HG03280 (cell line): Measurements from ENCODE around the gene CD80.
A peak's percentile ranks its signal among the peaks of the same experiment; 100 is the strongest.

Source experiments
- ATAC-seq: cut with Tn5 transposase; IDR thresholded peaks from one replicate; pipeline ENCODE4 v1.9.1; 2021; ENCODE audit warnings: mild to moderate bottlenecking, moderate library complexity; ENCODE audit not compliant: unreplicated experiment

CD80 gene

DNA sequence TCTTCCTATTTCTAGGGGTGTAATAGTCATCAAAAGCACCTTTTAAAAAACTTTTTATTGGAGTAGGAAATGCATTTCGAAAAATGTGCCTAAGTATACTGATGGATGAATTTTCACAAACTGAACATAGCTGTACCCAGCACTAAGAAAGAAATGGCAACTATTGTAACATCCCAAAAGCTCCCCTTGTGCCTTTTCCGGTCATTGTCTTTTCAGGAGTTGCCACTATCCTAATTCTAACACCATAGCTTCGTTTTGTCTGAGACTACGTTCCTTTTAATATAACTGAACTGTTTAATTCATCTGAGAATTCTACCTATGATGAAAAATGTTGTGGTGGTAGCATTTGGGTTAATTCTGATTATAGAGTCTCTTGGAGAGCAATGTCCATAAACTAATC lies 59.1 kb downstream of the CD80 start:
- ATAC-seq: no peak

GRCh38 chr3:119498186-119499011 lies 61.0 kb downstream of the CD80 start, which contains the start of gene TIMMDC1:
Gene TIMMDC1 (plus strand): TSS chr3:119498547. CDS start chr3:119498734, 187 bp downstream.
- ATAC-seq: peak; percentile 99

GRCh38 chr3:119497820-119498185 lies 61.6 kb downstream of the CD80 start:
- peak; percentile 14 for ATAC-seq

GRCh38 chr3:119494597-119494996 lies 64.8 kb downstream of the CD80 start:
- no peak for ATAC-seq

- ATAC-seq: no peak
Measured at GRCh38 chr3:119492810-119493209, 66.6 kb downstream of the CD80 start.

DNA sequence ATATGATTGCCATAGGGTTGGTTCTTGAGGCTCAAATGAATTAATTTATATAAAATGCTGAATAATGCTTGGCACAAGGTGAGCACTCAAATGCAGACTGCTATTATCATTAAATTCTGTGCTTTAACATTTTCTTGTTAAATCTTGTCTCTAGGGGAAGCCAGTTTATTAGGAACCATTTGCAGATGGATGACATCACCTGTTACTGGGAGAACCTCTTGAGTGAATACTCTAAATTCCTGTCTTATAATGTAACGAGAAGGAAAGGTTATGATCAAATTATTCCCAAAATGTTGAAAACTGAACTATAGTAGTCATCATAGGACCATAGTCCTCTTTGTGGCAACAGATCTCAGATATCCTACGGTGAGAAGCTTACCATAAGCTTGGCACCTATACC lies 67.3 kb downstream of the CD80 start:
- ATAC-seq: no peak

DNA sequence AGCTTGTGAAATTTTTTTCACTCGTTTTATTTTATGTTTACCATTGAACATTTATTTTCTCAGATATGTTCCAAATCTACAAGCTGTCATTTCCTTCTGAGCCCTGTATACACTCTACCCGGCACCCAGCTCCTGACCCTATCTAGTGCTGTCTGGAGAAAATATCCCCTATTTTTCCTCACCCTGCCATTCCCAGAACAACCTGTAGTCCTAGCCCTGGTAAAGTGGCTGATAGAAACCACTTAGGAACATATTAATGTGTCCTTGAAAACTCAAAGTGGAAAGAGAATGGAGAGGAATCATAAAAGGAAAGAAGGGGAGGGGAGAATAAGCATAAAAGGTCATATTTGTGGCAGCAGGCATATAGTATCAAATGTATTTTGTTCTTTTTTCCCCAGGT lies 69.3 kb downstream of the CD80 start:
- no peak for ATAC-seq

GRCh38 chr3:119485563-119485962 lies 73.9 kb downstream of the CD80 start:
- no peak for ATAC-seq

GRCh38 chr3:119483101-119483500 lies 76.3 kb downstream of the CD80 start:
- no peak for ATAC-seq

DNA sequence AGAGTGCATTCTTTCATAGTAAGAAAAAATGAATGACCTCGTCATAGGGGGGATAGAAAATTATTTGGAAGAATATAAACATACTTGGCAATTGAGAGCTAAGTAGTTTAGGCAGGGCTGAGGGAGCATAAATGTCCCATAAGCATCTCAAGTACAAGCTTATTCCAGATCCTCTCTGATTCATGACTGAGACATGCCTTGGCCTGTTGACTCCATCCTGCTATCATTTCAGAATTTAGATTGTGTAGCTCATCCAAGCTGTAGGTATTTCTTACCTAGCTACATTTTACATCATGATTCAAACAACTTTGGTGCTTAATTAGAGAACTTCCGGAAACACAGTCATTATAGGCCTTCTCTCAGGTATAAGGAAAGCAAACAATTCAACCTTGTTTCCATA lies 78.3 kb downstream of the CD80 start:
- ATAC-seq: no peak
